NB4 (cell line): Measurements from ENCODE around the gene AP1M2.
A peak's percentile ranks its signal among the peaks of the same experiment; 100 is the strongest.
"Not testable (repeated sequence)": the region's sequence is repeated elsewhere in the genome, so short reads cannot be mapped to it uniquely, and the experiment has no call there.

ENCODE experiments used
- DNase-seq: peaks from one replicate; pipeline ENCODE4 v3.0.0; 2010; ENCODE audit warnings: low read depth
- H3K4me3 ChIP-seq: one replicate; pipeline ENCODE4 v1.5.1; 2011; ENCODE audit warnings: mild to moderate bottlenecking, low read depth, low read length, moderate library complexity
- CTCF ChIP-seq: IDR thresholded peaks from one replicate; pipeline ENCODE4 v1.5.1; 2012; ENCODE audit warnings: low read depth, low read length
- MAX ChIP-seq: IDR thresholded peaks from 2 replicates; pipeline ENCODE4 v1.6.1; 2011; ENCODE audit warnings: low read depth, low read length
- MYC ChIP-seq: IDR thresholded peaks from 2 replicates; pipeline ENCODE4 v1.6.1; 2011; ENCODE audit warnings: low read depth, low read length
- POLR2A ChIP-seq: IDR thresholded peaks from 2 replicates; pipeline ENCODE4 v1.6.1; 2011; ENCODE audit warnings: mild to moderate bottlenecking; ENCODE audit not compliant: insufficient read length; ENCODE audit errors: extremely low read depth

AP1M2 gene

GRCh38 chr19:10544753-10545251, 42.3 kb downstream of the AP1M2 start:
- TF ChIP-seq POLR2A (no peak), MAX (no peak), CTCF (no peak), MYC (no peak)
- DNase-seq = peak; percentile 58
- H3K4me3 ChIP-seq = peak overlapping the region; percentile 91

GRCh38 chr19:10544242-10544752, 42.8 kb downstream of the AP1M2 start:
- peak; percentile 65 for DNase-seq
- H3K4me3 ChIP-seq = peak overlapping the region; percentile 91
- TF ChIP-seq MYC = peak; percentile 29; the same call in 1 of the 2 replicates
- TF ChIP-seq POLR2A = no peak

GRCh38 chr19:10543420-10544241, 43.5 kb downstream of the AP1M2 start, which contains the start of gene ATG4D:
Gene ATG4D (plus strand): TSS chr19:10543904. CDS start chr19:10544091, 187 bp downstream.
- DNase-seq = peak; percentile 96
- peak within 1 kb of the TSS; percentile 91 for H3K4me3 ChIP-seq
- no peak; the same call in 1 of the 2 replicates for TF ChIP-seq MYC
- no peak for TF ChIP-seq CTCF
- TF ChIP-seq POLR2A = peak; percentile 98

GRCh38 chr19:10543059-10543419, 44.1 kb downstream of the AP1M2 start:
- DNase-seq = peak; percentile 37
- H3K4me3 ChIP-seq = peak overlapping the region; percentile 40
- TF ChIP-seq MAX = no peak
- TF ChIP-seq CTCF = no peak
- TF ChIP-seq MYC = no peak

- TF ChIP-seq MYC = 0 out of 2 replicates have a peak, but pooled peaks have one; percentile 9
- H3K4me3 ChIP-seq = not testable (repeated sequence)
- DNase-seq = peak; percentile 68
These were observed 48.1 kb downstream of the AP1M2 start for GRCh38 chr19:10539016-10539415.

GRCh38 chr19:10538204-10538983, 48.7 kb downstream of the AP1M2 start:
- no peak for DNase-seq
- TF ChIP-seq CTCF (no peak), MAX (no peak), POLR2A (no peak), MYC (no peak)
- no peak overlapping the region for H3K4me3 ChIP-seq
